Stimulated activated CD8-positive, alpha-beta memory T cell treated with anti-CD3 and anti-CD28 coated beads, Interleukin-12 subunit alpha, Interleukin-12 subunit beta, amount 100 ng/mL, for 24 hours (primary cell): Measurements from ENCODE around the gene PDIA6.

Source experiments
- DNase-seq: peaks from one replicate; pipeline ENCODE4 v3.0.0-alpha.2; 2020; ENCODE audit errors: extremely low read depth

Gene PDIA6, protein sequence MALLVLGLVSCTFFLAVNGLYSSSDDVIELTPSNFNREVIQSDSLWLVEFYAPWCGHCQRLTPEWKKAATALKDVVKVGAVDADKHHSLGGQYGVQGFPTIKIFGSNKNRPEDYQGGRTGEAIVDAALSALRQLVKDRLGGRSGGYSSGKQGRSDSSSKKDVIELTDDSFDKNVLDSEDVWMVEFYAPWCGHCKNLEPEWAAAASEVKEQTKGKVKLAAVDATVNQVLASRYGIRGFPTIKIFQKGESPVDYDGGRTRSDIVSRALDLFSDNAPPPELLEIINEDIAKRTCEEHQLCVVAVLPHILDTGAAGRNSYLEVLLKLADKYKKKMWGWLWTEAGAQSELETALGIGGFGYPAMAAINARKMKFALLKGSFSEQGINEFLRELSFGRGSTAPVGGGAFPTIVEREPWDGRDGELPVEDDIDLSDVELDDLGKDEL

DNA sequence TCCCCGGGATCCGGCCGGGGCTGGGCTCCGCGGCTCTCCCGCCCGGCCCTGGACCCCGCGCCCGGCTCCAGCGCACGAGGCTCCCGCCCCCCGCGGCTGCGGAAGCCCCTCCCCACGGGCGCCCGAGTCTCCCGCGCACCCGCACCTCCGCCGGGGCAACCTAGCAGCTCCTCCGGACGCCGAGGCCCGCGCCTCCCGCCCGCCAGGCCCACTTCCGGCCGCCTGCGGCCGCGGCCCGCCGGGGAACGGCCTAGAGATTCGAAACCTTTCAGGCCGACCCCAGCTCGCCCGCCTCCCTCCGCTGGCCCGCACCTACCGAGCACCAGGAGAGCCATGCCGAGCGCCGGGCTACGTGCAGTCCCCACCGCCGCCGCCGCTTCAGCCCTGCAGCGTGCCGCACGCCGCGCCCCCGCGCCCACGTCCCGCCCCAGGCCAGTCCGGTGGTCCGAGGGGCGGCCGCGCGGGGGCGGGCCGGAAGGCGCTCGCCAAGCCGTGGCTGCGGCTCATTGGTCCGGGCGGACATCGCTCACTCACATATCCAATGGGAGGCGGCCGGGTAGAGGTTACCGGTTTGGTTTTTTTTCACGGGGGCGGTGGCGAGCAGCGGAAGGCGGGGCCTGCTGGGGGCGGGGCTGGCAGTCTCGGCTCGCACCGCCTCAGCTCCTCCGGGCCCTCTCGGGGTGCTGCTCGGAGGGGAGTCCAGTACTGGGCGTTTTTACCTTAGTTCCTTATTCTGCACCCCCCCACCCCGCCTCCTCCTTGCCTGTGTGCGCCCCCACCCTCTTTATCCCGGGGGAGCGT, at the start of gene PDIA6:
Gene PDIA6, minus strand, starts transcription at position 424 of the 801 bp plus-strand sequence. Its CDS starts 89 bp downstream, at position 335.
- DNase-seq, result peak; percentile 89

DNA sequence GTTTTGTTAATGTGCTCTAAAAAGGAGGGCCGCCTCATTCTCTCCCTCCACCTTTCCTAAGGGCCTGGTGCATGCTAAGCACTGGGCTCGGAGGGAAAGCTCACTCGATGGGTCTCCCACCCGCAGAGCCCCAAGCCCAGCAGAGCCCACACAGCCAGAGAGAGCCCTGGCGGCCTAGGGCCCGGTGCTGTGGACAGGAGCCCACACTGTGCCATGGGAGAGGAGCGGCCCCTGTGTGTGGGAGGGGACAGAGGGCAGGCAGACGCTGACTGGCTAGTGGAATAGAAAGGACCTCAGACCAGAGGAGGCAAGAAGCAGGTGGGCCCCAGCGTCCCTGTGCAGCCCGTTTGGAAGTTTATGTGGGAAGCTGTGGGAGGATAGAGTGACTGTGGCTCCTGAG, 49.7 kb upstream of the PDIA6 start:
- no peak for DNase-seq

DNA sequence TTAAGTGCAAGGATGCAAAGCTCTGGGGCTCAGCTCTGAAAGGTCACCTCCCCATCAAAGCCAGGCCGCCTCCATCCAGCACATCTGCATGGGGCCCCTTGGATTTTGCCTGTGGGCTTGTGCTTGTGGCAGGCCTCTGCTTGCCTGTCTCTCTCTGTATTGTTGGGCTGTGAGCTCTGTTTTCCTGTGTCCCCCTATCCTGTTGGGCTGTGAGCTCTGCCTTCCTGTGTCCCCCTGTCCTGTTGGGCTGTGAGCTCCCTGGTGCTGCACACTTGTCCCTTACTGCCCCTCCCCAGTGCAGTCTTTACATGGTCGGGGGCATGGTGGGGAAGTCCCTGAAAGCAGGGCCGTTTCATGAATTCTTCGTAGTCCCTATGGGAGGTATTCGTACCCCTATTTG, 49.2 kb upstream of the PDIA6 start:
- DNase-seq, result no peak

DNA sequence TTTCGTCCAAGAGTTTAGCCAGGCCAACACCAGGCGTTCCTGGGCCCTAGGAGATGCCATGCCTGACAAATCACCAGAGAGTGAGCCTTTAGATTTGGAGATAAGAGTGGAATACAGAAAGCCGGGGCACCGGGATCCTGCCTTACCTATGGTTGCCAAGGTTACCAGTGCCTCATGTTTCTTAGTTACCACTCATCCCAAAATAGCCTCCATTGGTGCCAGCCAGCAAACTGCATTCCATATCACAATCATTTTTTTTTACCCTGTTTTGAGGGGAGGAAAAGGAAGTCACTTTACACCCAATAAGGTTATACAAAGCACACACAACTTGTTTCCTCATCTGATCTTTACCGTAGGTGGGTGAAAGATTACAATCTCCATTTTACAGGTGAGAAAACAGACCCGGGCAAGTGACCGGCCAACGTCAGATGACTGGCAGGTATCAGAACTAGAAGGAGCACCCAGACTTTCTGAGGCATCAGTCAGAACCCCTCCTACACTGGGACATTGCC, 48.3 kb upstream of the PDIA6 start:
- DNase-seq, result no peak

DNA sequence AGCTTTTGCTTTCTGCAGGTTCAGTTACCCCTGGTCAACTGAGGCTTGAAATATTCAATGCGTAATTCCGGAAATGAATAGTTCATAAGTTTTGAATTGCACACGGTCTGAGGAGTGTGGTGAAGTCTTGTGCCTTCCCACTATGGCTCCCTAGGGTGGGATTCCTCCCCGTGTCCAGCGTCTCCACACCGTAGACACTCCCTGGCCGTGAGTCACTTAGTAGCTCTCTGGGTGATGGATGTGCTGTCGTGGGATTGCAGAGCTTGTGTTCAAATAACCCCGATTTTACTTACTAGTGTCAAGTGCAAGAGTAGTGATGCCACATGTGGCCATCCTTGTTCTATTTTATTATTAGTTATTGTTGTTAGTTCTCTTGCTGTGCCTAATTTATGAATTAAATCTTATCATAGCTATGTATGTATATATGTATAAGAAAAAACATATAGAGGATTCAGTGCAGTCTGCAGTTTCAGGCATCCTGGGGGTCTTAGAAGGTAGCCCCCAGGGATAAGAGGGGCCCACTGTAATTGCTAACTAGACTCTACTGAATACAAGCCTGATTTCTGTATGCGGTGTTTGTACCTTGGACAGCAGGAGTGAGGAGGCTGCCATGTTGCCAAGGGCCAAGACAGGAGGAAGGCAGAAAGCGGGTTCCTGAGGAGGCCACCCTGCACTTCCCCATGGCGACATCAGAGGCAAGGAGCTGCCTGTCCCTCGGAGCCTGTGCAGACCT, 47.7 kb upstream of the PDIA6 start:
- no peak for DNase-seq

DNA sequence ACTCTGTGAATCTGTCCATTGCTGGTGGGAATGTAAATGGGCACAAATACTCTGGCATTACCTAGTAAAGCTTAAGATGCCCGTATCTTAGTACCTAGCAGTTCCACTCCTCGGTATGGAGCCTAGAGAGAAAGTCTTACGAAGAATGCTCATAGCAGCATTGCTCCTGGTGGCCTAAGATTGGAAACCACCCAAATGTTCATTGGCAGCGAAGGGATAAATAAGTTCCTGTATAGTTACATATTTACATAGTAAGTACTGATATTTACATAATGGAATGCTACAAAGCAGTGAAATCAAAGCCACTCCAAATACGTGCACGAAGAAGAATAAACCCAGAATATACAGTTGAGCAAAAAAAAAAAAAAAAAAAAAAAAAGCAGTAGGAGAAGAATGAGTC, 46.7 kb upstream of the PDIA6 start:
- no peak for DNase-seq

DNA sequence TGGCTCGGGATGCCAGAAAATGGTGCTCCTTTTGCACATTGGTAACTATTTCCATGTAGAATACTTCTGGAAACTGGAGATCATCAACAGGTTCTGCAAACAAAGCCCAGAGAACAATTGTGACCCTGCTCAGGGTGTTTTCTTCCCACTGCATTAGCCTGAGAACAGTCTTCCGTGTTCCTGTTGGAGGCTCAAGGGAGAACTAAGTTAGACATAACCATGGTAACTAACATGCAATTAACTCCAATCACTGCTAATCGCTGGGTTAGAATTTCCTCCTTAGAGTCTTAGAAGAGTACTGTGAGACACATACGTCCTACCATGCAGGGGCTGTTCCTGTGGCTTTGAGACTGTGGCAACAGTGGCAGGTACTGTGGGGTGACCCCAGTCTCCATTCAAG, 36.0 kb upstream of the PDIA6 start:
- no peak for DNase-seq

DNA sequence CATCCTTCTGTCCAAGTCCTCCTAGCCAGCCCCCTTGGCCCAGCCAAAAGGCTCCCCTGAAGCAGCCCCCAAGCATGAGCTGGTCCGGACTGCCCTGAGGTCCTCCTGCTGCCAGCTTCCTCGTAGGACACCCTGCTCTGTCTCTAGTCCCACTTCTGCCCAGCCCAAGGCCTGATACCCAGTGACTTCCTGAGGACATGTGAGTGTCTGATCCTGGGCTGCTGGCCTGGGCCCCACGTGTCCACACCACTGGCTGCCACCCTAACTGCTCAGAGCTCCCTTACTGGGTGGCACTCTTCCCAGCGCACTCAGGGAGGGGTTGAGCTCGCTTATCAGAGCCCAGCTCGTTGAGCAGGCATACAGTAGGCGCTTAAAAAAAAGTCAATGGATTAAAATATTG, 34.4 kb upstream of the PDIA6 start:
- no peak for DNase-seq

DNA sequence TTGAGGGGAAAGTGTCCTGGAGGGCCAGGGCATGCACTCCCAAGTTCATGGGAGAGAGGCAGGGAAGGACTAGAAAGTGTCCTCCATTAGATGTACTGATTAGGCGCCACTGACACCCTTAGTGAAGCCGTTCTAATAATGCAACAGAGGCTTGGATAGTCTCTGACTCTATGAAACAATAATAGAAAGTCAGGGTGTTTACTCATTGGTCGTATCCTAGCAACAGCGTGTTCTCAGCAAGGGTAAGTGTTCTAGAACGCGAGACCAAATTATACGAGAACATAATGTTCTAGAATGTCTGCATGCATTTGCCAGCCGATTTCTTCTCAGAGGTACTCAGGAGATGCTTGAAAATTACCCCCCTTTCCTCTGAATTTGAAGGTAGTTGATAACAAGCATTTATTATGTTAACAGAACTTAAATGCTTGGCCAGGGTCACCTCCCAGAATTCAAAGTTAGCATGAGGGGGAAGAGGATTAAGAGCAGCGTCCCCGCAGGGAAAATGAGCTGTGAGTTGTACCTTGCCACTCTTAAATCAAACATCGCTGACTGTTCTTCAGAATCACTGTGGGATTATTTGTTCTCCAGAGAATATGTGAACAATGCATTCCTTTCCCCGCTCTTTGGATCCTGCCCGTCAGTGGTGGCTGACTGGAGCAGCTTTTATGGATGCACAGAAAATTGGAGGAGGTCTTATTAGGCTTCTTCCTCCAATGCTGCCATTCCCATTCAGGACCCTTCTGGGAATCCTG, 33.7 kb upstream of the PDIA6 start:
- DNase-seq, result no peak

DNA sequence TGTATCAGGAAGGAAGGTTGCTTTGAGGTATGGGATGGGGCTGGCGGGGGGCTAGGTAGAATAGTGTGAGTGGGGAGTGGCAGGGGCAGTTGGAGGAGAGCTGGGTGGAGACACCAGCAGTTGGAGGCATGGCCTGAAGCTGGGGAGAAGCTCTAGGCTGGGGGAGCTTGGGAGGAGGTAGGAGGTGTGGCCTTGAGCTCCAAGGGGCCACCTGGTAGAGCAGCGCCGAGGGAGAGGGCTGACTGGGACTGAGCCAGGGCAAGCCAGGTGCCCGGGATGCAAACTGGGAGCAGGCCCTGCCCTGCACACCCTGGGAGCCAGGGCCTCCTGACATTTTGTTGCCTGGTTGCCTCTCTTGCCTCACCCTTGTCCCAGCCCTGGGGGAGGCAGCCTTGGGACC, 33.1 kb upstream of the PDIA6 start:
- DNase-seq, result no peak

DNA sequence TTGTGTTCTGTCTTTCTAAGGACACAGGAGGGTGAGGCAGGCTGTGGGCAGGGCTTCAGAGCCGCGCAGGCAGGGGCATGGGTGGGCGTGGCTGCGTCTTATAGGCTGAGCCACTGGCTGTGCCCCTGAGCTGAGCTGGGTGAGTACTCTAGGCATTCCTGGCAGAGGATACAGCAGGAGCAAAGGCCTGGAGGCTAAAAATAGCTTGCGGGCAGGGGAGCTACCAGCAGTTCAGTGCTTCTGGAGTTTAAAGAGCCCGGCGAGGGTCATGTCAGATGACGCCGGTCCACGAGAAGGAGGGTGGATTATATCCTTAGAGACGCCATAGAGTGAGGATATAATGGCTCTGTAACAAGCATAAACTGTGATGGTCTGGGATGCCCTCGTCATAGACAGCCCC, 31.5 kb upstream of the PDIA6 start:
- no peak for DNase-seq

DNA sequence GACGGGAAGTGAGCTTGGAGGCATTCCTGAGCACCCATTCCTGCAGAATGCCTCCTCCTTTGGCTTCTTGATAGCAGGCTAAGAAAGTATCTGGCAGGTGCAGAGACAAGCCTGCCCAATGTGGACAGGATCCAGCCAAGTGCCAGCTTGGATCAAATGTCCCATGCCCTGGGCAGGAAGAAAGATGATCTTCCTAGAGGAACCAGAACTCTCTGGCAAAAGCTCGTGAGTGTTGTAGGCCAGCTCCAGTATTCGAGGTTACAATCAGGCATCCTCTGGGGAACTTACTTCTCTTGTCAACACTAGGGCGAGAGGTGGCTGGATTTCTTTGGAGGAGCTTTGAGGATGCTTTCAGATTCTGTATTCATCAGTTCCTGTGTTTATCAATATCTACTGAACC, 29.9 kb upstream of the PDIA6 start:
- DNase-seq, result no peak

DNA sequence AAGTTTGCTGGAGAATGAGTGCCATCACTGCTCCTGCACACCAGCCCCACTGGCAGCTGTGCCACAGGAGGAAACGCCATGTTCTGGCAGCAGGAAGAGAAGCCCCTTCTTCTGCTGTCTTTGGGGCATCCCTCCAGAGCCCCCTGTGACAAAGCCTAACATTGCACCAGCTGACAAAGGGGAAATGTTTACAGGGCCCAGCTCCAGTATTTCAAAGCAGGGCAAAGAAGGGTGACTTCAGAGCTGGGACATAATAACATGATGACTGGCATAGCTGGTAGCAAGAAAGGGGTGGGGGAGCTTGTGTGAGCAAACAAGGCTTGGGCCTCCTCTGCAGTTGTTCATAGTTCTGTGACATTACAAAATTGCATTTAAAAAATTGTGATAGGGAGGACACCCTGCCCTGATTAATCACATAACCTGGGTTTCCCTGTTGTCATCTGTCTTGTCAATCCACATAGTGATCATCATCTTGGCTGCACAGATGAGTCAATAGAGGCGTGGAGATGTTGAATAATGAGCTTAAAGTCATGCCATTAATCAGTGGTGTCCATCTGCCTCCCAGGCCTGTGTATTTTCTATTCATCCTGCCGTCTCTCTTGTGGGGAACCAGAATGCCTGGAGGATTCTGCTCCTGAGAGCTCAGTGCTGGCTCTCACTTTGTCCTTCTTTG, 29.1 kb upstream of the PDIA6 start:
- no peak for DNase-seq

DNA sequence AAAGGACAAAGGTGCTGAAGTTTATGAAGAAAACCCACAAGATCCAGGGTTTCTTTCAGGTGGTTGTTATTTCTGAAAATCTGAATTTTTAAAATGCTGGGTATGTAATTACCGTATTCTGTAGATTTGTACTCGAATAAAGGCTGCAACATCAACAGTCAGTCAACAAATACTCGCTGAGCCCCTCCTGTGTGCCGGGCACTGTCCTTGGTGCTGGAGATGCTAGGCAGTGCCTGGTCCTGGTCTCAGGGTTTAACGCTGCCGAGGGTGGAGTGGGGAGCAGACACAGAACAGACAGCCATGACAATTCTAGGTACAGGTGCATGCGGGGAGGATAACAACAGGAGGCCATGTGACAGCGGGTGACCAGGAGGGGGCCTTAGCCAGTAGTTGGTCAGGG, 27.2 kb upstream of the PDIA6 start:
- no peak for DNase-seq

DNA sequence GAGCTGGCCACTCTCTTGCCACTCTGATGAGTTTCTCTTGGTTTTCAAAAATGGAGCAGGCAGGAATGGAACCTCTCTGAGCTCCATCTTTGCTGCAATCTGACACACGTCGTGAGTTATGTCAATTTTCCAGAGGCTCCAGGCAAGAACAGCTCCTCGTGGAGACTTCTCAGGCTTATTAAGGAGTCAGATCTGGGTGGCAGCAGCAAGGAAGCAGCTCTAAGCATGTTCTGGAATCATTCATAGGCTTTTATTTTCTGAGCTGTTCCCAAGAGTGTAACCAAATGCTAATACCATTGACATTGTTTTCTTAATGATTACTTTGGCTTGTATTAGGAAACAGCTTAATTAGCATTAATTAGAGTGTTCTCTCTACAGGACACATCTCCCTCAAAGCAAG, 26.1 kb upstream of the PDIA6 start:
- no peak for DNase-seq

DNA sequence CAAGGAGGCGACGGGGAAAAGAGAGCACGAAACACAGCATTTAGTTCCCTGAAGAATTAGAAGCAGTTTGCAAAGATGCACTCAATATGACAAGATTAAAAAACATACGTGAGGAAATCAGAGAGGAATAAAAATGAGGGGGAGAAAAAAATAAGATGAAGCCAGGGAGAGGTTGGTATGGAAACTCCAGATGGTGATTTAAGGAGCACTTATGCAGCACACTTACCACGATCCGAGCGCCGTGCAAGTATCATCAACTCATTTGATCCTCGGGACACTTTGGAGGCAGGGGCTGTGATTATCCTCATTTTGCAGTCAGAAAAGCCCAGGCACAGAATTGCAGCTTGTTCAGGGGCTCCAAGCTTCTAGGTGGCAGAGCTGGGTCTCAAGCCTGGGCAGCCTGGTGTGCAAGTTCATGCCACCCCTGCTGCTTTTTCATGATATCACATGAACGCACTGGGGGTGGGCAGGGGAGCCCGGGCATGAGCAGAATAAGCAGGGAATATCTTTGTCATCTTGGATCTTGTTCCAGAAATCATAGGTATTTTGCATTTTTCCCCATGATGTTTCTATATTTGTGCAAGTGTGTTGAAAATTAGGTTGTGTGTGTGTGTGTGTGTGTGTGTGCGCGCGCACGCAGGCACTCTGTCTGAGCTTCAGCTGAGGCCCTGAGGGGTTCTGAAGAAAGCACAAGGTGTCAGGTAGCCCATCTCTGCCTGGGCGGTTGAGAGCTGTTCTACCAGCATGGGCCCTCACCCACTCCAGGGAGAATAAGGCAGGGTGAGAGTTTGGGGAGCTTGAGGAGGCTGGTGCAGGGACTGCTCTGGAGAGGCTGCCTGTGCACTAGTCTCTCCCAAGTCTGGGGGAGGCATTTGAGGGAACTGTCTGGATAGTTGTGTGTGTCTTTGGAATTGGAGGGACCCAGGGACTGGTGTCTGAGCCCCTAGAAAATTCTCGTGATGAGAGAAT, 25.0 kb upstream of the PDIA6 start:
- no peak for DNase-seq

DNA sequence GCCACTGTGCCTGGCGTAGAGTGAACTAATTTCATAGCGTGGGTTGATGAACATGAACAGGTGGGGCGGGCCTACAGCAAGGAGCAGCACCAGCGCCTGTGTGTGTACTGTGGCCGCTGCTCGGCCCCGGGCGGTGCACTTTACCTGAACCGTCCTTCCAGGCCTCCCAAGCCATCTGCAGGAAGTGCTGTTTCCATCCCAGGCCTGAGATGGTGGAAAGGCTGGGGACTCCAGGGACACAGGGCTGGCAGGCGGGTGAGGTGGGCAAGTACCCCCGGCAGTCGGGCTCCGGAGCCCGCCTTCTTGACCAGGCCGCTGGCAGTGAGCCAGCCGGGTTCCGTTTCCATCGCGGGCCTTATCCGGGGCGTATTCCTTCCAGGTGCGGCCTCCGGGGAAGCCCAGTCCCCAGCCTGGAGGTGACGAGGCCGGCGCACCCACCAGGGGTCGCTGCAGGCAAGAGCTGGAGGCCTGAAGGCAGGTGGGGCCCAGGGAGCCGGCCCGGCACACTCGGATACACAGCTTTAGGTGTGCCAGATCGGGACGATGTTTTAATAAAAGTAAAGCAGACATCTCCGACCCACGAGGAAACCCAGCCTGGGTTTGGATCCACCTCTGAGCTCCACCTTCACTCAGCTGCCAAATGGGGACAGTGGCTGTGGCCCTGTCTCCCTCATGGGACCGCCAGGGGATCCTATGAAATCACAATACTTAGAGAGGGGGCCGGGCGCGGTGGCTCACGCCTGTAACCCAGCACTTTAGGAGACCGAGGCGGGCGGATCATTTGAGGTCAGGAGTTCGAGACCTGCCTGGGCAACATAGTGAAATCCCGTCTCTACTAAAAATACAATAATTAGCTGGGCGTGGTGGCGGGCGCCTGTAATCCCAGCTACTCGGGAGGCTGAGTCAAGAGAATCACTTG, 22.7 kb upstream of the PDIA6 start:
- DNase-seq, result peak; percentile 46

DNA sequence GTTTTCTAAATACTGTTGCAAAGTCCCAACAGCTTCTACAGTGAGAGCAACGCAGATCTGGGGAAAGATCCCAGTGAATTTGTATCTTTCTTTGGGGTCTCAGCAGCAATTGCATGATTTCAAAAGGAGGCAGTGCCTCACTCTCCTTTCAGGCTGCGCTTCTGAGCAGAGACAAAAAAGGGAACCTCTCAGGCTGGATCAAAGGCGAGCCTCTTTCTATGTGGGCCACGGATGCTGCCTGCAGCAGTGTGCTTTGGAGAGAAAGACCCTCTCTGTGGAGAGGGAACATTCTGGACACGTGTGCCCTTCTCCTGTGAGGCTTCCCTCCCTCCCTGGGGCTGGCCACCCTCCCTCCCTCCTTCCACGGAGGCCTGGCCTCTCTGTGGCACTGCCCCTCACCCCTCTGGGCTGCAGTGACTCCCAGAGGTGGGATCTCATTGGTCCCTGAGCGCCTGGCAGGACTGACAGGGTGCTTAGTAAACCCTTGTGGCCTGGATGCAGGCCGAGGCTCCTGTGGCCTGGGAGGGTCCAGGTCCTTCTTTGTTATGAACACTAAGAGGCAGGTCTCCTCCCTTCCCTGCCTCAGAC, 21.6 kb upstream of the PDIA6 start:
- no peak for DNase-seq
